DND-41 (cell line): ENCODE results near the gene CAPN15.

ENCODE experiments used
- CTCF ChIP-seq: IDR thresholded peaks from 2 replicates; pipeline ENCODE4 v1.5.1; 2012; ENCODE audit warnings: borderline replicate concordance, low read length, moderate library complexity, mild to moderate bottlenecking; ENCODE audit not compliant: poor library complexity, severe bottlenecking; ENCODE audit errors: extremely low read depth
- EZH2 ChIP-seq: IDR thresholded peaks from 3 replicates; pipeline ENCODE4 v1.6.1; 2012; ENCODE audit warnings: borderline replicate concordance, low read depth, mild to moderate bottlenecking, moderate library complexity, low read length, inconsistent platforms; ENCODE audit not compliant: severe bottlenecking

- no peak for TF ChIP-seq CTCF
- TF ChIP-seq EZH2, result no peak
These were observed at the start of gene CAPN15 for GRCh38 chr16:527015-527903.
